Right lobe of liver (tissue), 6 donors: ENCODE results near the gene ARHGAP22. TPM values are rescaled to one million over a fixed set of nuclear protein-coding genes. Genes with fewer than 3 reads are reported as not detected.

Experiments
- ATAC-seq, 4 donors: fragments of 200-7000 bp; cut with Tn5 transposase; one replicate each; pipeline ENCODE4 v1.9.1; 2020; ENCODE audit warnings: mild to moderate bottlenecking in 4 of 4, moderate library complexity in 4 of 4
- DNase-seq, 3 donors: peaks; one replicate each; pipeline ENCODE4 v3.0.0-alpha.2; 2020
- H3K27ac ChIP-seq, 3 donors: fragments of 200-600 bp; one replicate each; pipeline ENCODE4 v1.8.0; 2022
- H3K27me3 ChIP-seq, 2 donors: fragments of 200-600 bp; one replicate each; pipeline ENCODE4 v1.8.0; 2022
- H3K36me3 ChIP-seq, 4 donors: fragments of 200-600 bp; sonication (generic) in 1 of 4; one replicate each; pipeline versions ENCODE4 v1.5.1 to v1.8.0; 2017 to 2022; ENCODE audit warnings: control low read depth in 1 of 4
- H3K4me1 ChIP-seq, 4 donors: fragments of 200-600 bp; sonication (generic) in 1 of 4; one replicate each; pipeline versions ENCODE4 v1.5.1 to v1.8.0; 2017 to 2022; ENCODE audit warnings: control low read depth in 1 of 4
- H3K4me3 ChIP-seq, 3 donors: fragments of 200-600 bp; one replicate each; pipeline ENCODE4 v1.8.0; 2022
- H3K9me3 ChIP-seq, 4 donors: fragments of 200-600 bp; sonication (generic) in 1 of 4; one replicate each; pipeline versions ENCODE4 v1.5.1 to v1.8.0; 2017 to 2022; ENCODE audit warnings: control low read depth in 1 of 4
- POLR2A ChIP-seq: fragments of 450-650 bp; IDR thresholded peaks from one replicate; pipeline ENCODE4 v1.6.1; 2017; ENCODE audit warnings: antibody characterized with exemption, mild to moderate bottlenecking
- WGBS: methylation state at CpG from one replicate; pipeline ENCODE4 v1.1.6; 2018; ENCODE audit warnings: low coverage, low lambda C conversion rate; ENCODE audit not compliant: insufficient coverage; ENCODE audit errors: missing lambda C conversion rate; 5-methylcytosine and 5-hydroxymethylcytosine counted together
- intact Hi-C, 2 donors: fragments of 100-400 bp; cut with DNase I; formaldehyde crosslinking; loops; one replicate each; pipeline versions ENCODE4 v1.11.2 to v1.14.1; 2022
- total RNA-seq, 6 experiments: library from RNA; depleted of rRNA in 2 of 6; stranded (reverse); fragments of >200 nt in 2 of 6; fragmentation: NEBNext Ultra II Directional in 3 of 6; extraction: Animal tissue kit (Norgen Biotek cat#: 25700) in 3 of 6; gene quantifications; one replicate each; pipeline versions ENCODE4 v1.1.0 to v1.2.4, GENCODE V29; 2016 to 2023
- TF ChIP-seq, protein P1 (sequence below), 4 donors: fragments of 200-600 bp in 3 of 4; fragments of 450-650 bp in 1 of 4; IDR thresholded peaks; one replicate each; pipeline versions ENCODE4 v1.5.1 to v1.8.0; 2016 to 2022; ENCODE audit warnings: antibody characterized with exemption in 4 of 4, mild to moderate bottlenecking in 2 of 4
- donor health status: DM: no; HTN: yes; CAD: no.
- donor health status: DM: no; HTN: no; CAD: no.
- donor health status: DM: no; HTN: no; CAD: no.
- donor health status: DM: no; HTN: yes; CAD: no.
- donor health status: DM: no; HTN: yes; CAD: no.

Gene ARHGAP22
- total RNA-seq, 6 experiments from 2014 or later = 0.22 to 3.6 (median 0.64) TPM

DNA sequence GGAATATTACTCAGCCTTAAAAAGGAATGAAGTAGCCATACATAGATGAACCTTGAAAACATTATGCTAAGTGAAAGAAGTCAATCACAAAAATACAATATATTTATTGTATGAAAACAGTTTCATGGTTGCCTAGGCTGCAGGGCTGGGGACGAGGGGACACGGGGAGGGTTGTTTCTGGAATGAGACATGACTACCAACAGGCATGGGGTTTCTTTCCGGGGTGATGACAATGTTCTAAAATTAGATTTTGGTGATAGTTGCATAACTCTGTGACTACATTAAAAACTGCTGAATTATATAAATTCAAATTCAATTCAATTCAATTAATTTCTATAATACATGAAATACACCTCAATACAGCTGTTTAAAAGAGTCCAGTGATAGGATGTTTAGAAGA is 88.0 kb downstream of the ARHGAP22 start:
- ATAC-seq (no peak), DNase-seq (peak in 1 of 3 donors; percentile 12)
- no peaks in the 10 kb centered on the region for H3K27me3 ChIP-seq
- H3K4me3 ChIP-seq = no peak overlapping the region
- peaks cover 0 to 6% (median 2%) of the 10 kb centered on the region in 4 donors for H3K9me3 ChIP-seq
- 74% methylated on average over 3 of the region's 3 CpGs for WGBS
- TF ChIP-seq, protein P1, sequence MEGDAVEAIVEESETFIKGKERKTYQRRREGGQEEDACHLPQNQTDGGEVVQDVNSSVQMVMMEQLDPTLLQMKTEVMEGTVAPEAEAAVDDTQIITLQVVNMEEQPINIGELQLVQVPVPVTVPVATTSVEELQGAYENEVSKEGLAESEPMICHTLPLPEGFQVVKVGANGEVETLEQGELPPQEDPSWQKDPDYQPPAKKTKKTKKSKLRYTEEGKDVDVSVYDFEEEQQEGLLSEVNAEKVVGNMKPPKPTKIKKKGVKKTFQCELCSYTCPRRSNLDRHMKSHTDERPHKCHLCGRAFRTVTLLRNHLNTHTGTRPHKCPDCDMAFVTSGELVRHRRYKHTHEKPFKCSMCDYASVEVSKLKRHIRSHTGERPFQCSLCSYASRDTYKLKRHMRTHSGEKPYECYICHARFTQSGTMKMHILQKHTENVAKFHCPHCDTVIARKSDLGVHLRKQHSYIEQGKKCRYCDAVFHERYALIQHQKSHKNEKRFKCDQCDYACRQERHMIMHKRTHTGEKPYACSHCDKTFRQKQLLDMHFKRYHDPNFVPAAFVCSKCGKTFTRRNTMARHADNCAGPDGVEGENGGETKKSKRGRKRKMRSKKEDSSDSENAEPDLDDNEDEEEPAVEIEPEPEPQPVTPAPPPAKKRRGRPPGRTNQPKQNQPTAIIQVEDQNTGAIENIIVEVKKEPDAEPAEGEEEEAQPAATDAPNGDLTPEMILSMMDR (IDR thresholded peaks at IDR 0.05) = no peak
- no peak for TF ChIP-seq POLR2A
- no peak overlapping the region for H3K27ac ChIP-seq
- no peaks in the 10 kb centered on the region for H3K36me3 ChIP-seq
- no peaks in the 10 kb centered on the region for H3K4me1 ChIP-seq
- intact Hi-C loops = no loop called here

DNA sequence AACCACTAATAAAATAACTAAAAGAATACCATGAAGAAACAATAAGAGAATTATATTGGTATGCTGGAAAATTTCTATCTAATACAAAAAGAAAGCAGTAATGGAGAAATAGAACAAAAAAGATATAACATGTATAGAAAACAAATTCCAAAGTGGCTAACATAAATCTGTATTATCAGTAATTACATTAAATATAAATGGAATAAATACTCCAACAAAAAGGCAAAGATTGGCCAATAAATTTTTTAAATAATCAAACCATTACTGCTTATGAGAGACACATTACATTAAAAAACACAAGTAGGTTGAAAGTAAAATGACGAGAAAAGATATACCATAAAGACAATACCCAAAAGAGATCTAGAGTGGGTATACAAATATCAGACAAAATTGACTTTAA is 90.0 kb downstream of the ARHGAP22 start:
- H3K9me3 ChIP-seq = peaks cover 0 to 6% (median 2%) of the 10 kb centered on the region in 4 donors
- no peak for TF ChIP-seq POLR2A
- DNase-seq (no peak), ATAC-seq (no peak)
- 58% methylated on average over 1 of the region's 1 CpG for WGBS
- H3K27me3 ChIP-seq = no peaks in the 10 kb centered on the region
- no peaks in the 10 kb centered on the region for H3K36me3 ChIP-seq
- H3K4me1 ChIP-seq = no peaks in the 10 kb centered on the region
- H3K4me3 ChIP-seq = no peak overlapping the region
- H3K27ac ChIP-seq = no peak overlapping the region
- intact Hi-C loops = no loop called here

DNA sequence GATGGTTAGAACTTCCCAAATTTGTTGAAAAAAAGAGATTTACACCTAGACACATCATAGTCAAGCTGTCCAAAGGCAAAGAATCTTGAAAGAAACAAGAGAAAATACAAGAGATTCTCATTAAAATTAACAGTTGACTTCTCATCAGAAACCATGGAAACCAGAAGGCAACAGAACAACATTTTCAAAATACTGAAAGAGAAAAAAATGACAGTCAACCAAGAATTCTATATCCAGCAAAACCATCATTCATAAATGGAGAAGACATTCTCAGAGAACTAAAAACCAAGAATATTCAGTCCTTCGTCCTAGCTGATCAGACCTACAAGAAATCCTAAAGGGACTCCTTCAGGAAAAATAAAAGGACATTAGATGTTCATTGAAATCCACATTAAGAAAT is 90.6 kb downstream of the ARHGAP22 start:
- Histone ChIP-seq H3K36me3 (no peaks in the 10 kb centered on the region), H3K27ac (no peak overlapping the region), H3K4me1 (no peaks in the 10 kb centered on the region), H3K9me3 (peaks cover 0 to 6% (median 2%) of the 10 kb centered on the region in 4 donors), H3K27me3 (no peaks in the 10 kb centered on the region), H3K4me3 (no peak overlapping the region)
- WGBS = 60% methylated on average over 1 of the region's 1 CpG
- no peak for DNase-seq
- TF ChIP-seq POLR2A = no peak
- no peak for ATAC-seq
- intact Hi-C loops = no loop called here

DNA sequence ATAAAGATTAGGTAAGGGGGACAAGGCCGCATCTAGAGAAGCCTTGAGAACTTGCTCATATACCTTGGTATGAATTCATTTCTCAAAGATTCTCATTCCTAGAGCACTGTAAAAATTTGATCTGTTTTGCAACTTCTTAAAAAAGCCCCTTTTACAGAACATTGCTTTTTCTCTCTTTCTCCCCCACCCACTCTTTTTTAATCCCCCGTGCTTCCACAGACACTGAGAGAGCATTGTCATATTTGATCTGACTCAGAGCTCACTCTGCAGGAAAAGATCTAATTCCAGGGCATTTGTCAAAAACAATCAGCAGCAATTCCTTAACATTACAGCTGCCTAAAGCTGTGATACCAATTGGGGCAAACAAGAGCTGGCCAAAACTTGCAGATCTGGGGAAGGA is 92.0 kb downstream of the ARHGAP22 start:
- no peaks in the 10 kb centered on the region for H3K27me3 ChIP-seq
- H3K4me1 ChIP-seq = no peaks in the 10 kb centered on the region
- DNase-seq = no peak
- 73% methylated on average over 2 of the region's 2 CpGs for WGBS
- peaks cover 0 to 6% (median 2%) of the 10 kb centered on the region in 4 donors for H3K9me3 ChIP-seq
- intact Hi-C loops = no loop called here
- TF ChIP-seq POLR2A = no peak
- TF ChIP-seq, protein P1 (IDR thresholded peaks at IDR 0.05) = no peak
- H3K36me3 ChIP-seq = no peaks in the 10 kb centered on the region
- H3K4me3 ChIP-seq = no peak overlapping the region
- H3K27ac ChIP-seq = no peak overlapping the region
- no peak for ATAC-seq

DNA sequence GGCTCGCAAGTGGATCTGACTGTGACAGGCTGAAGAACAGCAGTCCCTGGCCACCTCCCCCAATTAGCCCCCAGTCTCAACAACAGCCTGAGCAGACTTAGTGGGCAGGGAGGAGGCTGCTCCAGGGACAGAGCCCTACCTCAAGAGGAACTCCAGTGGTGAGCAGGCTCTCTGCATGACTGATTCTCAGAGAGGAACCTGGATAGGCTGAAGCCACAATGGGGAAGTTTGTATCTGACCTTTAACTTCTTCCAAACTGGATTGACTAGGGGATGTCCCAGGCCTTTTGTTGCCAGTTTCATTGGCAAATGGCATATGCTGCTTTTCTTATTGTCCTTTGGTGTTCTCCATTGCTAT is 93.0 kb downstream of the ARHGAP22 start:
- peak in 1 of 3 donors; percentile 33 for DNase-seq
- H3K4me1 ChIP-seq = no peaks in the 10 kb centered on the region
- H3K27me3 ChIP-seq = no peaks in the 10 kb centered on the region
- ATAC-seq = peak; percentile 42 to 63 (median 58)
- no peaks in the 10 kb centered on the region for H3K36me3 ChIP-seq
- no peak overlapping the region for H3K27ac ChIP-seq
- H3K9me3 ChIP-seq = peaks cover 0 to 6% (median 2%) of the 10 kb centered on the region in 4 donors
- WGBS = no CpG with 5 or more reads among the region's 1 CpG
- no peak overlapping the region for H3K4me3 ChIP-seq
- TF ChIP-seq, protein P1 (IDR thresholded peaks at IDR 0.05) = no peak
- no peak for TF ChIP-seq POLR2A
- intact Hi-C loops = no loop called here
